Prostate gland (tissue), 2 donors: ENCODE data around the gene AMIGO1. TPM values are rescaled to one million over a fixed set of nuclear protein-coding genes. Genes with fewer than 3 reads are reported as not detected.
A peak's percentile ranks its signal among the peaks of the same experiment; 100 is the strongest.

Experiments
- DNase-seq: peaks from one replicate; pipeline ENCODE4 v3.0.0-alpha.2; 2019; ENCODE audit warnings: low spot score
- H3K27ac ChIP-seq, 2 donors: fragments of 200-600 bp; sonication (generic); 2 replicates each; pipeline ENCODE4 v1.5.1; 2017 to 2019
- H3K27me3 ChIP-seq: fragments of 200-600 bp; sonication (generic); replicated peaks from 2 replicates; pipeline ENCODE4 v1.5.1; 2019; ENCODE audit not compliant: insufficient read depth
- H3K36me3 ChIP-seq, 2 donors: fragments of 200-600 bp; sonication (generic); 1 replicate in 1 of 2; 2 replicates in 1 of 2; pipeline versions ENCODE4 v1.5.1 to v1.8.1; 2017 to 2019
- H3K4me1 ChIP-seq: fragments of 200-600 bp; sonication (generic); replicated peaks from 2 replicates; pipeline ENCODE4 v1.5.1; 2019
- H3K4me3 ChIP-seq, 2 donors: fragments of 200-600 bp; sonication (generic); 2 replicates each; pipeline ENCODE4 v1.5.1; 2017 to 2019
- H3K9me3 ChIP-seq: fragments of 200-600 bp; sonication (generic); 2 replicates; pipeline ENCODE4 v1.5.1; 2017
- POLR2A ChIP-seq: fragments of 450-650 bp; IDR thresholded peaks from one replicate; pipeline ENCODE4 v1.6.1; 2016; ENCODE audit warnings: antibody characterized with exemption, mild to moderate bottlenecking
- POLR2AphosphoS5 ChIP-seq: sonication (generic); formaldehyde crosslinking; IDR thresholded peaks from one replicate; pipeline ENCODE4 v1.6.1; 2017; ENCODE audit warnings: antibody characterized with exemption
- WGBS: methylation state at CpG from one replicate; pipeline ENCODE4 v1.1.5; 2018; 5-methylcytosine and 5-hydroxymethylcytosine counted together
- intact Hi-C: fragments of 100-400 bp; cut with DNase I; formaldehyde crosslinking; loops from one replicate; pipeline ENCODE4 v1.14.2; 2022
- total RNA-seq, 2 donors: library from RNA; depleted of rRNA; stranded (reverse); fragments of >200 nt; gene quantifications; one replicate each; pipeline ENCODE4 v1.1.0, GENCODE V29; 2016
- TF ChIP-seq, protein P1 (sequence below), 4 experiments: fragments of 200-600 bp in 2 of 4; fragments of 450-650 bp in 2 of 4; sonication (generic) in 2 of 4; IDR thresholded peaks; 1 replicate in 3 of 4; 2 replicates in 1 of 4; pipeline ENCODE4 v1.5.1; 2016 to 2019; ENCODE audit warnings: antibody characterized with exemption in 4 of 4, mild to moderate bottlenecking in 2 of 4, moderate library complexity in 2 of 4

Gene AMIGO1
- total RNA-seq, 2 donors from 2014 or later, result 9.5 to 13.2 TPM

DNA sequence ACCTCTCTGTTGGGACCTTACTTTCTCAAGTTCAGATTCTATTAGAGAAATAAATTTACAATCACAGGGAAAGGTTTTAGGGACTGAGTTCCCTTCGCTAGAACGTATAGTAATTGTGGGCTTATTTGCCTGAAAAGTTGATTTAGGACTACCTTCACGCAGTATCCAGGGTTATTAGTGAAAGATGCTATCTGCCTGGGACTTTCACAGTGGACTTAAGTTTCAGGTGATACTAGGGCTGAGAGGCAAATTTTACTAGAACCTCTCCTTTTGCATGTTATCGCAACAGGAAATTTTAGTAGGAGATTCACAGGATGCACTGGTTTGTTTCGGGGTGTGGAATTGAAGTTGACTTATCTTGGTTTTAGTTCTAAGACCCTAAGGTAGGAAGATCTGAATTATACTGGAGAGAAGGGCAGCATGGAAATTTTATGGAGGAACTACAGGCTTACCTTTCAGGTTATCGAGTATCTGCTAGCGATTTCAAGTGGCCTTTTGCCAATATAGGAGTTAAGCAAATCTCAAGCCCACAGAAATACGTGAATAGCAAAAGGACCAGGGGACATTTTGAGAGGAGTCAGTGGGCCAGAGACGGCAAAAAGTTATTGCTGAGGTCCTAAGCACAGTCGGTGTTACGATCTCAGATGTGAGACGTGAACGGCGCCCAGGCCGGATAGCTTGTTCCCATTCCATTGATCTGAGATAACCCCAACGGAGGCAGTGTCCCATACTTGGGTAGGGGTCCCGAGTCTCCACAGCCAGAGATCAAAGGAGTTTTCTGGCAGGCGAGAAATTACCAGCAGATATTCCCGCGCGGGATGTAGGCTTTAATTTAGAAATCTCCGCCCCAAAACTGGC lies 38.2 kb upstream of the AMIGO1 start:
- H3K4me1 ChIP-seq, result no peaks in the 10 kb centered on the region
- H3K9me3 ChIP-seq, result no peaks in the 10 kb centered on the region
- 8% methylated on average over 22 of the region's 22 CpGs for WGBS
- peak overlapping the region; percentile 71 to 76 for H3K4me3 ChIP-seq
- intact Hi-C loops, result loop anchor here (2.0 to 5.0 kb wide), 3 partner anchors 85 to 437 kb away; partner anchors contain the start of gene AHCYL1
- H3K27ac ChIP-seq, result peak overlapping the region; percentile 95 to 96
- H3K27me3 ChIP-seq, result no peaks in the 10 kb centered on the region
- TF ChIP-seq, protein P1, sequence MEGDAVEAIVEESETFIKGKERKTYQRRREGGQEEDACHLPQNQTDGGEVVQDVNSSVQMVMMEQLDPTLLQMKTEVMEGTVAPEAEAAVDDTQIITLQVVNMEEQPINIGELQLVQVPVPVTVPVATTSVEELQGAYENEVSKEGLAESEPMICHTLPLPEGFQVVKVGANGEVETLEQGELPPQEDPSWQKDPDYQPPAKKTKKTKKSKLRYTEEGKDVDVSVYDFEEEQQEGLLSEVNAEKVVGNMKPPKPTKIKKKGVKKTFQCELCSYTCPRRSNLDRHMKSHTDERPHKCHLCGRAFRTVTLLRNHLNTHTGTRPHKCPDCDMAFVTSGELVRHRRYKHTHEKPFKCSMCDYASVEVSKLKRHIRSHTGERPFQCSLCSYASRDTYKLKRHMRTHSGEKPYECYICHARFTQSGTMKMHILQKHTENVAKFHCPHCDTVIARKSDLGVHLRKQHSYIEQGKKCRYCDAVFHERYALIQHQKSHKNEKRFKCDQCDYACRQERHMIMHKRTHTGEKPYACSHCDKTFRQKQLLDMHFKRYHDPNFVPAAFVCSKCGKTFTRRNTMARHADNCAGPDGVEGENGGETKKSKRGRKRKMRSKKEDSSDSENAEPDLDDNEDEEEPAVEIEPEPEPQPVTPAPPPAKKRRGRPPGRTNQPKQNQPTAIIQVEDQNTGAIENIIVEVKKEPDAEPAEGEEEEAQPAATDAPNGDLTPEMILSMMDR (IDR thresholded peaks at IDR 0.05), result no peak
- TF ChIP-seq POLR2AphosphoS5 (no peak), POLR2A (no peak)
- no peaks in the 10 kb centered on the region for H3K36me3 ChIP-seq
- DNase-seq, result peak; percentile 29

- Histone ChIP-seq H3K27ac (peak overlapping the region; percentile 95 to 96), H3K4me1 (no peaks in the 10 kb centered on the region), H3K4me3 (peak overlapping the region in 1 of 2 donors; percentile 71), H3K27me3 (no peaks in the 10 kb centered on the region), H3K36me3 (no peaks in the 10 kb centered on the region), H3K9me3 (no peaks in the 10 kb centered on the region)
- intact Hi-C loops, result loop anchor here (2.0 to 5.0 kb wide), 3 partner anchors 86 to 438 kb away; partner anchors contain the start of gene AHCYL1
- 30% methylated on average over 5 of the region's 5 CpGs for WGBS
- TF ChIP-seq POLR2AphosphoS5 (peak; percentile 93), POLR2A (peak; percentile 13)
- TF ChIP-seq, protein P1 (IDR thresholded peaks at IDR 0.05), result peak; percentile 87 to 96 (median 92)
- DNase-seq, result peak; percentile 88
Observed at GRCh38 chr1:109546311-109547109, 37.0 kb upstream of the AMIGO1 start.

- 69% methylated on average over 14 of the region's 14 CpGs for WGBS
- no peak for DNase-seq
- Histone ChIP-seq H3K27me3 (no peaks in the 10 kb centered on the region), H3K27ac (no peak overlapping the region), H3K4me3 (no peak overlapping the region), H3K4me1 (no peaks in the 10 kb centered on the region), H3K9me3 (no peaks in the 10 kb centered on the region), H3K36me3 (no peaks in the 10 kb centered on the region)
- intact Hi-C loops, result no loop called here
- TF ChIP-seq POLR2AphosphoS5 (no peak), POLR2A (no peak)
- TF ChIP-seq, protein P1 (IDR thresholded peaks at IDR 0.05), result no peak
Observed at GRCh38 chr1:109543988-109544735, 34.6 kb upstream of the AMIGO1 start.

DNA sequence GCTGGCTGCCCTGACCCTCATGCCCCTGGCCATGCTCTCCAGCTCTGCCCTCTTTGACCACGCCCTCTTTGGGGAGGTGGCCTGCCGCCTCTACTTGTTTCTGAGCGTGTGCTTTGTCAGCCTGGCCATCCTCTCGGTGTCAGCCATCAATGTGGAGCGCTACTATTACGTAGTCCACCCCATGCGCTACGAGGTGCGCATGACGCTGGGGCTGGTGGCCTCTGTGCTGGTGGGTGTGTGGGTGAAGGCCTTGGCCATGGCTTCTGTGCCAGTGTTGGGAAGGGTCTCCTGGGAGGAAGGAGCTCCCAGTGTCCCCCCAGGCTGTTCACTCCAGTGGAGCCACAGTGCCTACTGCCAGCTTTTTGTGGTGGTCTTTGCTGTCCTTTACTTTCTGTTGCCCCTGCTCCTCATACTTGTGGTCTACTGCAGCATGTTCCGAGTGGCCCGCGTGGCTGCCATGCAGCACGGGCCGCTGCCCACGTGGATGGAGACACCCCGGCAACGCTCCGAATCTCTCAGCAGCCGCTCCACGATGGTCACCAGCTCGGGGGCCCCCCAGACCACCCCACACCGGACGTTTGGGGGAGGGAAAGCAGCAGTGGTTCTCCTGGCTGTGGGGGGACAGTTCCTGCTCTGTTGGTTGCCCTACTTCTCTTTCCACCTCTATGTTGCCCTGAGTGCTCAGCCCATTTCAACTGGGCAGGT lies 33.9 kb upstream of the AMIGO1 start:
- 88% methylated on average over 24 of the region's 24 CpGs for WGBS
- intact Hi-C loops, result no loop called here

More for the DNA sequence above, 33.9 kb upstream of the AMIGO1 start:
- no peak overlapping the region for H3K4me3 ChIP-seq
- H3K36me3 ChIP-seq, result no peaks in the 10 kb centered on the region
- H3K9me3 ChIP-seq, result no peaks in the 10 kb centered on the region
- no peak overlapping the region for H3K27ac ChIP-seq
- no peaks in the 10 kb centered on the region for H3K4me1 ChIP-seq
- H3K27me3 ChIP-seq, result no peaks in the 10 kb centered on the region
- DNase-seq, result no peak
- TF ChIP-seq, protein P1 (IDR thresholded peaks at IDR 0.05), result no peak
- TF ChIP-seq POLR2A (no peak), POLR2AphosphoS5 (no peak)
